IPS-NIHi7 (cell line): ENCODE data around the gene FDPS.
A peak's percentile ranks its signal among the peaks of the same experiment; 100 is the strongest.
"Not testable (repeated sequence)": the region's sequence is repeated elsewhere in the genome, so short reads cannot be mapped to it uniquely, and the experiment has no call there.

Experiments
- DNase-seq: peaks from one replicate; pipeline ENCODE4 v3.0.0; 2012; ENCODE audit warnings: mixed read lengths; ENCODE audit errors: extremely low spot score

The FDPS gene

GRCh38 chr1:155320252-155320651 is 11.6 kb downstream of the FDPS start:
- no peak for DNase-seq

- DNase-seq = peak; percentile 90
Observed at GRCh38 chr1:155320661-155321617, 12.3 kb downstream of the FDPS start, which contains the start of gene RUSC1. TSS of gene RUSC1 (plus strand) at chr1:155320894. CDS start at chr1:155321774, 880 bp downstream.

- no peak for DNase-seq
Observed at GRCh38 chr1:155321639-155322503, 13.2 kb downstream of the FDPS start.

GRCh38 chr1:155322571-155322952 is 13.9 kb downstream of the FDPS start:
- DNase-seq = peak; percentile 35

- peak; percentile 89 for DNase-seq
Observed at GRCh38 chr1:155322953-155323728, 14.5 kb downstream of the FDPS start.

GRCh38 chr1:155323729-155324036 is 15.0 kb downstream of the FDPS start:
- DNase-seq = peak; percentile 81

- DNase-seq = peak; percentile 96
Observed at GRCh38 chr1:155324037-155324716, 15.5 kb downstream of the FDPS start.

GRCh38 chr1:155324717-155325602 is 16.3 kb downstream of the FDPS start:
- DNase-seq = peak; percentile 88

GRCh38 chr1:155325603-155325893 is 16.9 kb downstream of the FDPS start:
- no peak for DNase-seq

GRCh38 chr1:155326020-155326526 is 17.4 kb downstream of the FDPS start:
- DNase-seq = no peak

GRCh38 chr1:155326631-155327037 is 18.0 kb downstream of the FDPS start:
- DNase-seq = no peak

GRCh38 chr1:155327981-155328380 is 19.3 kb downstream of the FDPS start:
- DNase-seq = no peak

- not testable (repeated sequence) for DNase-seq
Observed at GRCh38 chr1:155328856-155329255, 20.2 kb downstream of the FDPS start.

- no peak for DNase-seq
Observed at GRCh38 chr1:155329980-155330598, 21.4 kb downstream of the FDPS start.

GRCh38 chr1:155334962-155335361 is 26.3 kb downstream of the FDPS start:
- DNase-seq = no peak

GRCh38 chr1:155339515-155340097 is 30.9 kb downstream of the FDPS start:
- DNase-seq = no peak

GRCh38 chr1:155342842-155343241 is 34.2 kb downstream of the FDPS start:
- no peak for DNase-seq

- no peak for DNase-seq
Observed at GRCh38 chr1:155352631-155353030, 44.0 kb downstream of the FDPS start.

GRCh38 chr1:155360051-155360450 is 51.4 kb downstream of the FDPS start:
- no peak for DNase-seq
